ENCODE results near the gene LYST.

DNA sequence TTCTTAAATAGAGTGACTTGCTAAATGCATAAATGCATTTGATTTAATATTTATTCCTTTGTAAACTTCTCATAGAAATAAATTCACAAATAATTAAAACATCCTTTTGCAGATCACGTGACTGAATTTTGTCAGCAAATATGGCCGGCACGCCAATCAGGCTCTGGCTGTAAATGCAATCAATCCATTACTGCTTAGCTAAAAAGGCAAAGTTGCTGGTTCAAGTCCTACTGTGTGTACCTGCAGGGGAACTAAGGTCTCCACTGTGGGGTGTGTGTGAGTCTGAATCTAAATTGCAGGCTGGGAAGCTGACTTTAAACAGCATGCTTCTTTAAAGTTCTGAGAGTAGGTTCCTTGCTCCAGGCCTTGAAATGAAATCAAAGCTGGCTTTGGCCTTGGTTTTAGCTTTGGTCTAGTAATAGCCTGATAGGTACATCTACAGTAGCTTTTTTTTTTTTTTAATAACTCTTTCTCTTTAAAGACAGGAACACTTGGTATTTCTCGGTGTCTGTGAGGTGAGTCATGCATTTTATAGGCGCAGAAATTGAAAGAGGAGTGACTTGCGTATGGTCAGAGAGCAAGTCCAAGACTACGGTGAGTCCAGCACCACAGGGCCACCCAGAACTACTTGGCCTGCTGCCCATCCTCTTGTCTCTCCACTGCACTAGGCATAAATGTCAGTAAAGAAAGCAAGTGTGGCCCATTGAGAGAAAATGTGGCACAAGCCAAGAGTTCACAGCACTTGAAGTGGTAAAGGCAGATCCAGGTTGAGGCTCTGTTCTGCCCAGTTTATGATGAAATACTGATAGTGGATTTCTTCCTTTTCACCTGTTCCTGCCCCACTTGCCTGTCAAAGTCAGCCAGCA is 36.2 kb upstream of the LYST start:
- no peak for TF ChIP-seq CTCF (conservative IDR thresholded peaks at IDR 0.05 in 1 of 2, IDR thresholded peaks at IDR 0.05 in 1 of 2; ENCODE audit: low read depth in 1 of 2, low read length in 2 of 2)
- TF ChIP-seq EZH2 (IDR thresholded peaks at IDR 0.05; ENCODE audit: low read length, missing control alignments) = no peak

Data from fibroblast of lung (primary cell).